SIG-M5 (cell line): ENCODE measurements around the gene SYNM.
"Not testable (repeated sequence)": the region's sequence is repeated elsewhere in the genome, so short reads cannot be mapped to it uniquely, and the experiment has no call there.

Experiments
- DNase-seq: peaks from one replicate; lab custom pipeline; 2025; lab: John Stamatoyannopoulos, UW

The SYNM gene

DNA sequence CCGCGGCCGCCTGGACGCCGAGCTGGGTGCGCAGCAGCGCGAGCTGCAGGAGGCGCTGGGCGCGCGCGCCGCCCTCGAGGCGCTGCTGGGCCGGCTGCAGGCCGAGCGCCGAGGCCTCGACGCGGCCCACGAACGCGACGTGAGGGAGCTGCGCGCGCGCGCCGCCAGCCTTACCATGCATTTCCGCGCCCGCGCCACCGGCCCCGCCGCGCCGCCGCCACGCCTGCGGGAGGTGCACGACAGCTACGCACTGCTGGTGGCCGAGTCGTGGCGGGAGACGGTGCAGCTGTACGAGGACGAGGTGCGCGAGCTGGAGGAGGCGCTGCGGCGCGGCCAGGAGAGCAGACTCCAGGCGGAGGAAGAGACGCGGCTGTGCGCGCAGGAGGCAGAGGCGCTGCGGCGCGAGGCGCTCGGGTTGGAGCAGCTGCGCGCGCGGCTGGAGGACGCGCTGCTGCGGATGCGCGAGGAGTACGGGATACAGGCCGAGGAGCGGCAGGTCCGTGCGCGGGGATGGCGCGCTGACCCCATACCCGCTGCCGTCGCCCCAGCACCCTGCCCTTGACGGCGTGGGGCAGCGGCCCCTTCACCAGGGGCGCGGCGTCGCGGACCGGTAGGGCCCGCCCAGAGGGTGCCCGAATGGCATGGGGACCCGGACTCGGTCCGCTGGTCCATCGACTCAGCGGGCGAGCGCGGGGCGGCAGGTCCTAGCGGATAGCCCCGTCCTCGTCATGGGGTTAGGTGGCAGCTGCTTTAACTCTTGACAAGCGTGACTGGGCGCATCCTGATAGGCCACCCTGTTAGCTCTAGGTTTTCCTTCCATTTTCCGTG, 848 bp downstream of the SYNM start:
- no peak for DNase-seq

DNA sequence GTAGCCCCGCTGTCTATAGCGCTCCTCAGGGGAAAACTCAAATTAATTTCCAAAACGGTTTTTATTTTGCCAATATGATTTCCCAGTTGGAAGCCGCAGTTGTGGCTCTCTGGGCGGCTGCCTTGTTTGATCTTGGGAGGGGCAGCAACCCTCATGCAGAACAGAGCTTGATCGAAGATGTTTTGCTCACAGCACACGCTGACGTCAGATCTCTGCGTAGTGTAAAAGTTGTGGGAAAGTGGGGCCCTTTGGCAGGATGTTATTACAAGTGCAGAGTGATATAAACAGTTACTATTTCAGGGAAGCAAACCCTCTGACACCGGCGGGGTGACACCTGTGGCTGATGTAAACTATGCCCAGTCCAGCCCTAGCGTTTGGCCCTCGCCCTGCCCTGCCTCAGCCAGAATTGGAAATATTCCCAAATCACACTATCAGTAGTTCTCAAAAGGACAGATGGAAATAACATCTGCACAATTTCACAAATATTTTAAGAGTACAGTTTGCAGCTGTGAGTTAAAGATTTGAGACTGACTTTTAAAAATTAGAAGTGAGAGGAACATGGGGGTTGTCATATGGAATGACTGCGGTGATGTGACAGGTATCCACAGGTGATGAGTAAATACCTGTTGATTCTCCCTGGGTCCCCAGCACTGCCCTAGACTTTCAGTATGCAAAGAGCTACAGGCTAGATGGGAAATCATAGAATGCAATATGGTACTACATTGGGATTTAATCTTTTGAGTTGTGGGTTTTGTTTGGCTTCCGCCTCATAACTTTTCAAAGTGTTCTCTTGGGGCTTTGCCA, 1.7 kb downstream of the SYNM start:
- DNase-seq, result no peak

DNA sequence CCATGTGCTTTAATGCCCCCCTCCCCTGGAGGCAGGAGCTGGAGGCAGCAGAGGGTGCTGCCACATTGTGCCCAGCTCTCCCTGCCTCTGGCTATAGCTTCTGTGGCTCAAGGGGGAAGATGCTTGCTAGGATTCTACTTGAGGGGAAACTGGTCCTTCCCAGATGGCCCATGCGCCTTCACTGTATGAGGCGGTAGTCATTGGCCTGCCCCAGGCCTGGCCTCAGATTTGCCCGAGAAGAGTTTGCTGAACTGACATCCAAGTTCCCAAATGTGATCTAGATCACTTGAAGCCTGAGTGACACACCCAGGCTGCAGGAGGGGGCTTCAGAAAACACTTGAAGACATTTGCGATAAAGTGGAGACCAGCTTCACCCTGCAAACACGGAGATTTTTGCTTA, 4.1 kb downstream of the SYNM start:
- DNase-seq, result no peak

DNA sequence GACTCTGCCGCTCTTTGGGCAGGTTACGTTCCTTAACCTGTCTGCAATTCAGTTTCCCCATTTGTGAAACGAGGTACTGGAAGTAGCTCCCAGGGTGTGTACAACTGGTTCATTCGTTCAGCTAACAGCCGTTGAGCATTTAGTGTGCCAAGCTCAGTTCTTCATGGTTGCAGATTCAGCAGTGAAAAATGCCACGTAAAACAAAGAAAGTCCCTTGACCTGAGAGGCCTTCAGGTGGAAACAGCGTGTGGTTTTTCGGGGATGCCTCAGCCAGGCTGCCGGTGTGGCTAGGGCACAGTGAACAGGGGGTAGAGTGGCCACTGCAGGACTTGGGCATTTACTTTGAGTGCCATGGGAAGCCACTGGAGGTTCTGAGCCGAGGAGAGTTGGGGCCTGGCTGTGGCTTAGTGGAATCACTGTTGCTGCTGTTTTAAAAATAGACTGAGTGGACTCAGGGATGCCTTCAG, 4.7 kb downstream of the SYNM start:
- DNase-seq, result no peak

DNA sequence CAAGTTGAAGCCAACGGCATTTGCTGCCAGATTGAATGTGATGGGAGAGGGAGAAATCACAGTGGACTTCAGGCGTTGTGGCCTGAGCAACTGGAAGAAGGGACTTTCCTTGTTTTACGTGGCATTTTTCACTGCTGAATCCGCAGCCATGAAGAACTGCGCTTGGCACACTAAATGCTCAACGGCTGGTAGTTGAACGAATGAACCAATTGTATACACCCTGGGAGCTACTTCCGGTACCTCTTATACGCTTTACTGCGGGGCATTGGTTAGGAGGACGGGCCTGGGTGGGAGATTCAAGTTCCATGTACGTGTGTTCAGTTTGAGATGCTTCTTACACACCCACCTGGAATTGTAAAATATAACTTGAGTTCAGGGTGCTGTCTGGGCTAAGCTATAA, 5.2 kb downstream of the SYNM start:
- no peak for DNase-seq

DNA sequence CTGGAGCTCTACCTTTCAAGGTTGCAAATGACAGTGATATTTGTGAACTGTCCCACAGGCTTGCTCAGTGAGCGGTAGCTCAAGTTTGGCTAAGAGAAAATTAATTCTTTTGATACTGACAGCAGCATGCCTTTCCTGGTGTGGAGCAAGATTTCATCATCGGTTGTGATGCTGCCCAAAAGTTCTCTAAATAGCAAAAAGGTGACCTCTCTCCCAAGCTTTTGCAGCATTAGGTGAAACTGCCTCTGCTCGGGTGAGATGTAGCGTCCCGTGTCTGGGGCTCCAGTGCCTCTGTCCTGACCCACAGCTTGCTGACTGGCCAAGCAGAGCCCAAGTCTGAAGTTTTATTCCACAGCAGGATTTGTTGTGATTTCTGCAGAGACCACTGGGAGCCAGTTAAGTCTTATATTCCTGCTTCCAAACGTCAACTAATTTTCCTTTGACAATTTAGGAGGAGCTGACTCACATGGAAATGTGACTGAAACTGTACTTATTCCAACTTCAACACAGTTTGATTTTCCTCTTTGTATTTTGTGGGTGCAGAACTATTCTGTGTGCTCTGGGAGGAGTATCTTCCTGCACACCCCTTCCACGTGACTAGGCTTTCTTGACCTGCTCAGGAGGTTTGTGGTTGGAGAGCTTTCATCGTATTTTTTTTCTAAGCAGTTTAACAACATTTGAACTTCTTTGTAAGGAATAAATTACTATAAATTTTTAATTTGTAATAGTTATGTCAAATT, 5.9 kb downstream of the SYNM start:
- no peak for DNase-seq

DNA sequence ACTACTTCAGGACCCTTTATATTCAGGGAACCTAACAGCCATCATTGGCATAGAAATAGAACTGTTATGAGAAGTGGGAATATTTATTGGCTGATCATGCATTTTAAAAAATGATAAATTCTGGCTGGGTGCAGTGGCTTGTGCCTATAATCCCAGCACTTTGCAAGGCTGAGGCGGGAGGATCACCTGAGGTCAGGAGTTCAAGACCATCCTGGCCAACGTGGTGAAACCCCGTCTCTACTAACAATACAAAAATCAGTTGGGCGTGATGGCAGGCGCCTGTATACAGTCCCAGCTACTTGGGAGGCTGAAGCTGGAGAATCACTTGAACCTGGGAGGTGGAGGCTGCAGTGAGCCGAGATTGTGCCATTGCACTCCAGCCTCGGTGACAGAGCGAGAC, 6.8 kb downstream of the SYNM start:
- DNase-seq, result not testable (repeated sequence)

DNA sequence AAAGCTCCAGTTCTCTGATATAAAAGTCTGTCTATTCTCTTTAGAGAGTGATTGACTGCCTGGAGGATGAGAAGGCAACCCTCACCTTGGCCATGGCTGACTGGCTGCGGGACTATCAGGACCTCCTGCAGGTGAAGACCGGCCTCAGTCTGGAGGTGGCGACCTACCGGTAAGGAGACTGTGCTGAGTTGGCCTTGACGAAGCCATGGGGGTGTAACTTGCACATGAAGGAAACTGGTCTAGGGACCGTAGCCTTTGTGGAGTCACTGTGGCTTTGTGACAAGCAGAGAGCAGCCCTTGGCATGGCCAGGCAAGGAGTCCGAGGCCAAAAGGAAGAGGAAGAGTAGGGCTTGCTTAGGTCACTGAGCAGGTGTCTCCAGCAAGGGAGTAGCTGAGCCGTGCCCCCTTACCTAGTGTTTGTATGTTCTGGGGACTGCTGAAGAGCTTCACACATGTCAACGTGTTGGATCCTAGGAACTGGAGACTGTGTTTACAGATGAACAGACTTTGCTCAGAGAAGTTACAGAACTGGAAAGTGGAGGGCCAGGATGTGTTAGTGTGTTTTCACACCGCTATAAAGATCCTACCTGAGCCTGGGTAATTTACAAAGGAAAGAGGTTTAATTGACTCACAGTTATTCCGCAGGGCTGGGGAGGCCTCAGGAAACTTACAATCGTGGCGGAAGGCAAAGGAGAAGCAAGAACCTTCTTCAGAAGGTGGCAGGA, 8.8 kb downstream of the SYNM start:
- no peak for DNase-seq

DNA sequence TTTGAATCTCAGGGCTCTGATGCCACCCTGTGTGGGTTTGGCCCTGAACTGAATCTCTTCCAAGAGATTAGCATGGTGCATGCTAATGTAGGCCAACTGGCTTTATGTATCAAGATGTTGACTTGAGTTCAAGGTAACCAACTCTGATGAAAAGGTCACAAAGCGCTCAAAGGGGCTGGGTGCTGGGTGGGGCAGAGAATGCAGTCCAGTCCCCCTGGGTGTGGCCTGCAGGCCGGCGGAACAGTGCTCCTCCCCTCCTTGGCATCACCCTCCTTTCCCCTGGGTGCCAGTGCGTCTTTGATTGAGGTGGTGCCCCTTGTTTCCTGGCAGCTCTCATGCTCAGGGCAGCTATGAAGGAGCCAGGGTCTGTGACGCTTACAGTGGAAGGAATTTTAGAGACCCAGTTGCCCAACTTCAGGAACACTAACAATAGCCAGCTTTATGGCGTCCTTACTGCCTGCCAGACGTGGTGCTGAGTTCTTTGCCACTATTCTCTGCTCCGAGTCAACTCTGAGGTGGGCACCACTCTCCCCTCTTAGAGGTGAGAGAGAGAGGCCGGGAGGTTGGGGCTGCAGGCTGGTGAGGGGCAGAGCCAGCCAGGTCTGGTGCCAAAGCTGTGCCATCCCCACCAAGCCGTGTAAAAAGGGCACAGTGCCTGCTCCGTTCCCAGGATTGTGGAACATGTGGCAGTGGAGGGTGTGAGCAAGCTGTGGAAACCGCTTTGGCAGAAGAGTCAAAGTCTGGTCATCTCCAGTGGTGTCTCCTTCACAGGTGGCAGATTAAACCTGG, 9.8 kb downstream of the SYNM start:
- DNase-seq, result no peak

DNA sequence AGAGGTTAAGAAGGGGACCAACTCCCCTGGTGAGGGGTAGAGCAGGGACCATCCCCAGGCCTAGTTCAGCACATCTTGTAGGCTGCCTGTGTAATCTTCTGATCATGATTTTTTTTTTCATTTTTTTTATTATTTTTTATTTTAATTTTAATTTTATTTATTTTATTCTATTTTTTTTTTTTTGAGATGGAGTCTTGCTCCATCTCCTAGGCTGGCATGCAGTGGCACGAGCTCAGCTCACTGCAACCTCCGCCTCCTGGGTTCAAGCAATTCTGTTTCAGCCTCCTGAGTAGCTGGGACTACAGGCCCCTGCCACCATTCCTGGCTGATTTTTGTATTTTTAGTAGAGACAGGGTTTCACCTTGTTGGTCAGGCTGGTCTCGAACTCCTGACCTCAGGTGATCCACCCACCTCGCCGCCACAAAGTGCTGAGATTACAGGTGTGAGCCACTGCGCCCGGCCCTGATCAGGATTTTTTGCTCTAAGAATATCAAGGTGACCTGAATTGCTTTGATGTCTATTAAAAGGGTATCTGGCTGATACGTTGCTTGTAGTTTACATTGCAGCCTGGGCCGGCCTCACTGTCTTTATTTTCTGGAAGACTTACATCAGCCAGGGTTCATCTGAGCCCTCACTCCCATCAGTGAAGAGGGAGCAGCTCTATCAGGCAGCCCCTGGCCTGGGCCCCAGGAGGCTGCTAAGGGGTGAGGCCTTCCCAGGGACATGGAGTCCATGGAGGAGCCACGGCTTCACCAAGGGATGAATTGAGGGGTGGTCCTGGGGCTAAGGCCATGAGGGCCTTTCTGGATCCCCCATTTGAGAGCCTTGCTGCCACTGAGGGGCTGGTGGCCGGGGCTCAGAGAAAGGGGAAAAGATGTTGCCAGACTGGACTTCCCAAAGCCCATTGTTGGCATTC, 10.7 kb downstream of the SYNM start:
- DNase-seq, result no peak

DNA sequence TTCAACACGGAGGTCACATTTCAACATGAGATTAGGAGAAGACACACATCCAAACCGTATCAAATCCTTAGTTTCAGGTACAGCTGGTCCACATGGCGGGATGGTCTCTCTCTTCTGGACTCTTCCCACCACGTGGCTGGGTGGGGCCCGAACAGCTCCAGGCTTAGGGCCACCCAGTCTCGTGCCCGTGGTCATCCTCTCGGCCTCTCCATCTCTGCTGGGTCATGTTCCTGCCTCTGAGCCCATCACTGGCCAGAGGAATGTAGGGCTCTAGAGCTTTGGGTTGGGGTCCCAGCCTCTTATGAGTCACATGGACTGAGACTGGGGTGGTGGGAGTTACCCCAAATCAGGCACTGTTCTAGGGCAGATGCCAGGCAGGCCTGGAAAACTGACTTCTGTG, 12.2 kb downstream of the SYNM start:
- DNase-seq, result no peak

DNA sequence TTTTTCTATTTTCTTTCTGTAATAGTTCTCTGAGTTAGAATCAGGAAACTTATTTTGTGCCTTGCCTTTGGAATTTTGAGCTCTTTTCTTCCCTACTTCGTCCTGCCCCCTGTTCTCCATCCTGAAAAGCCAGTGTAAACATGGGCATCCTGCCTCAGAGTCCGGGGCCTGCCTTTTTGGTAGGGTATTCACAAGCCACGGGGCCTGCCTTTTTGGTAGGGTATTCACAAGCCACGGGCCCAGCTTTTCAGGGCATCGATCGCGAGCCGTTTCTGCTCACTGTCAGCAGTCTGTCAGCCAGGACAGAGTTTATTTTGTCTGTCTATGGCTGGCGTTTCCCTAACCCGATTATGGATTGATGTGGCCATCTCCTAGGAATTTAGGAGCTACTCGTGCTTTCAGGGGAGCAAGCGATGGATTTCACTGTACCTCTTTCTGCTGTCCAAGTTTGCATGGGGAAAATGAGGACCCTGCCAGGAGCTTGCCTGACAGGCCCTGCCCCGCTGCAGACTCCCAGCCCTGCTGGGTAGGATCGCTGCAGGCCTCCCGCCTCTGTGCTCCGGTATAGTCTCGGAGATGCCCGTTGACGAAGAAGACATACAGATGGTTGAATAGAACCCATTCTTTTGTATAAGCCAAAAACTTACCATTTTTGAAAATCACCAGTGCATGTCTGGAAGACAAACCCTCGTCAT, 12.8 kb downstream of the SYNM start:
- DNase-seq, result no peak

DNA sequence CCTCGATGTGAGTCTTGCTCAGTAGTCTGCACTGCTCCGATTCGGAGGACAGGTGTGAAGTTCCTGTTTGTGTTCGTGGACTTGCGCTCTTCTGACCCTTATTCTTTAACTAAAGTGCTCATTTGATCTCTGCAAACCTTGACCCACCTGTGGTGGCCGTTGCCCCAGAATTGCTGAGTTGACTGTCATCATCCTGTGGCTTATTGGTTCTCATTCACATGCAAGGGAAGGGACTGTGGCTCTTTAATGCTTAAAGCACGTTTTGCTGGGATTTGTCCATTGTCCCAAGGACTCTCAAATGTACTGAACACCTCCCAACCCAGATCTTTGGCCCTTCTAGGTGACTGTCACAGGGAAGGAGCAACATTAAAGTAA, 13.4 kb downstream of the SYNM start:
- DNase-seq, result no peak

DNA sequence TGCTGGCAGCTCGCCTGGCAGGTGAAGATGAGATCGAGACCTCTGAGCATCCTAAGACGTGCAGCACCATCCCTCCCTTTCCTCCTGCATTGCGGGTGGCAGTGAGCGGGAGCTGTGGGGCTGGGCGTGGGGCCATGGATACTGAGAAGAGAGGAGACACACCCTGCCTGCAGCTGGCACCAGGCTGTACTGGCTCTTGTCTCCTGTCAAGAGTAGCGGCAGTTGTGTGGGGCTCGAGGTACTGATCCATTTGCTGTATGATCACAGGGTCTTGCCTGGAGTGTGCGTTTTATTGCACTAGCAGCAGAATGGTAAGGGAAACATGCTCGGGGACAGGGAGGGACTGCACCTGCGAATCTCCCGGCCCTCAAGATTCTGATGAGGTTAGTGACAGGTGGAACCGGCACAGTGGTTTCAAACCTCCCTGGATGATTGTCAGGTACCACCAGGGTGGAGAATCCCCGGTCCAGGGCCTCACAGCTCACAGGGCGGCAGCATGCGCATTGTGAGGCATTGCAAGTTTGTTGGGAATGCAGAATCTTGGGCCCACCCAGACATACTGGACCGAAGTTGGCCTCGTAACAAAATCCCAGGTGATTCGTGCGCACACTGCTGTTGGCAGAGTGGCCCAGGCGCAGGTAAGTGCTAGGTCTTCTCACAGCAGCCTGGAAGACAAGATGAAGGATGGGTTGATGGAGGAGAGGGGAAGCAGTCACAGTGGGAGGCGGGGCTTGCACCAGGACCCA, 14.1 kb downstream of the SYNM start:
- no peak for DNase-seq

DNA sequence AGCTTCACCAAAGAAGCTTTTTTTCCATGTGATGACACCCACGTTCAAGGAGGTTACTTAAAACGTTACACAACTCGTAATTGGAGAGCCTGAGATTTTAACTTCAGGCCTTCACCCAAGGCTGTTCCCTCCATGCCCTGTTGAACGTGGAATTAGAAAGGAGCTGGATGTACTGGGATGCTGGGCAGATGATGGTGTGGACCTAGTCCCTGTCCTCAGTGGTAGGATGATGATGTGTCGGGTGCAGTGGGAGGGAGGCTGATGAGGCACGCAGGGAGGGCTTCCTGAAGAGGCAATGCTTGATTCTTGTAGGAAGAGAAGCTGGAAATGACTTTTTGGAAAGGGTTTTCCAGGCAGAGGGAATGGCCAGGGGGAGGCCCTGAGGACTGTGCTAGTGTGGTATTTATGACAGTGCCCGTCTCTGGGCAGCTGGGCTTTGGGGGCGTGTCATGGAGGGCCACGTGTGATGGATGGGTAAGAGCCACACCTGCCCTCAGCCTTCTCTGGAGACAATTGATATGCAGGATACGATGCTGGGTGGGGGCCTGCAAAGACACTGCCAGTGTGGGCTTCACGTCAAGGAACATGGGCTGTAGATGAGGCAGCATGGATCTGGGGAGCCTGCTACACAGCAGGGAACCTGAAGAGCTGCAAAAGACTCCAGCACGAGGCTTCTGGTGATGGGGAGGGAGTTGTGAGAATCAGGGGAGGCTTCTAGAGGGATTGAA, 15.3 kb downstream of the SYNM start:
- DNase-seq, result no peak

DNA sequence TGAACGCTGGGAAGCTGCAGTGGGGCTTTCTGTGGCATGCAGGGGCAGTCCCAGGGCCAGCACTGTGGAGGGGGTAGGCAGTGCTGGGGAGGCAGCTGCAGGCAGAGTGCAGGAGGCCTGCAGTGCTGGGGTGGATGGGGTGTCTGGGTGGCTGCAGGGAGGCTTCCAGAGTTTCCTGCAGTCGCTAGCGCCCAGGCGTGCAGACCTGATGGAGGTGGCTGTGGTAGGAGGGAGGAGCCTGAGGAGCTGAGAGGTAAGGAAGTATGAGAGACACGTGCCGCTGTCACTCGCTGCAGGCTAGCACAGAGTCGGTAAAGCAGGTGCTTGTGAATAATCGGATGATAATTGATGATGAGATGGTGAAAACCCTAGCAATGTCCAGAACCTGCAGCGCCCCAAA, 16.3 kb downstream of the SYNM start:
- DNase-seq, result no peak

DNA sequence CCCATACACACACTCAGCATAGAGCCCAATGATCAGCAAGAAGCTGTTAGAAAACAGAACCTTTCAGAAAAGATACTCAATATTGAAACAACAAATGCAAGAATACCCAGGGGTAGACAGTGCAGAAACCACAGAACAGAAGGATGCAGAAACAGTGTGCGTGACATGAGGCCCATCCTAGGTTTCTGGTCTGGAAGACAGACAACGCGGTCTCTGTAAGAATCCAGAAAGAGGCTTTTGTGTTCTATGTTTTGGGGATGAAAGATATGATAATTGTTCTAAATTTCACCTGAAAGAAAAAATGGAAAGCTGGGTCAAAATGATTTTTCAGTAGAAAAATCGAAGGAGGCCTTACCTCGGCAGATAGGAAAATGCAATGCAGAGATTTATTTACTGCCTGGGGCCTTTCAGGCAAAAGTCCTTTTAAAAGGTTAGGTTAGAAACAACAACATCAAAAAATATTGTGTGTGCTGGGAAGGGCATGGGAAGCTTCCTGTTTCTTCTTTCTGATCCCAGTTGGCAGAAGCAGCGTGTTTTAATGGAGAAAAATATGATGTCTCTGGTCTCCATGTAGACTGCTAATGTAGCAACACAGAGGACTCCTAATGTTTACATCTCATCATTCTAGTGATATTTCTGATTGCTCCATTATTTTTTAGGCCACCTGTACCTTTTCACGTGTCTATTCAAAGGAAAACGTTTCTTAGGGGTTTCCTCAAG, 17.0 kb downstream of the SYNM start:
- DNase-seq, result no peak
